Activated gamma-delta T cell treated with Interleukin-2 at 50 U/mL for 16 hours (primary cell): ENCODE data around the gene HOXC13.

Experiments used
- DNase-seq: peaks from one replicate; pipeline ENCODE4 v3.0.0-alpha.2; 2020

The HOXC13 gene

GRCh38 chr12:53955036-53955775 lies 16.6 kb downstream of the HOXC13 start:
- no peak for DNase-seq

- DNase-seq, result no peak
These were observed 17.2 kb downstream of the HOXC13 start for GRCh38 chr12:53955776-53956250.

GRCh38 chr12:53956251-53956887 lies 17.7 kb downstream of the HOXC13 start:
- no peak for DNase-seq

GRCh38 chr12:53956914-53957536 lies 18.4 kb downstream of the HOXC13 start:
- no peak for DNase-seq

- DNase-seq, result no peak
These were observed 19.5 kb downstream of the HOXC13 start for GRCh38 chr12:53958128-53958527.

GRCh38 chr12:53959314-53959713 lies 20.7 kb downstream of the HOXC13 start:
- DNase-seq, result no peak

- no peak for DNase-seq
These were observed 21.8 kb downstream of the HOXC13 start for GRCh38 chr12:53960187-53961024.

GRCh38 chr12:53961025-53961761 lies 22.6 kb downstream of the HOXC13 start:
- no peak for DNase-seq

- DNase-seq, result no peak
These were observed 24.4 kb downstream of the HOXC13 start for GRCh38 chr12:53963005-53963404.

GRCh38 chr12:53963434-53964314 lies 25.0 kb downstream of the HOXC13 start:
- no peak for DNase-seq

- no peak for DNase-seq
These were observed 25.7 kb downstream of the HOXC13 start for GRCh38 chr12:53964315-53964713.

- DNase-seq, result no peak
These were observed 26.9 kb downstream of the HOXC13 start for GRCh38 chr12:53965281-53966084.

GRCh38 chr12:53966085-53966384 lies 27.4 kb downstream of the HOXC13 start:
- no peak for DNase-seq

- no peak for DNase-seq
These were observed 27.9 kb downstream of the HOXC13 start for GRCh38 chr12:53966385-53967133.

GRCh38 chr12:53967421-53967925 lies 28.8 kb downstream of the HOXC13 start:
- DNase-seq, result no peak

GRCh38 chr12:53968214-53969127 lies 29.8 kb downstream of the HOXC13 start:
- no peak for DNase-seq

- DNase-seq, result no peak
These were observed 31.1 kb downstream of the HOXC13 start for GRCh38 chr12:53969588-53970259.

GRCh38 chr12:53970451-53970850 lies 31.8 kb downstream of the HOXC13 start:
- no peak for DNase-seq
